SU-DHL-6 (cell line): ENCODE results near the gene PRKAG1.

ENCODE experiments used
- H2AFZ ChIP-seq: fragments of 200-600 bp; sonication (generic); 2 replicates; pipeline ENCODE4 v1.6.1; 2014; ENCODE audit warnings: low read depth, mild to moderate bottlenecking, moderate library complexity, mixed read lengths, antibody characterized with exemption, low read length; ENCODE audit not compliant: severe bottlenecking
- H3F3A ChIP-seq: fragments of 200-600 bp; shearing (Covaris generic); 2 replicates; pipeline ENCODE4 v1.6.0; 2016; ENCODE audit warnings: antibody characterized with exemption, mild to moderate bottlenecking; ENCODE audit not compliant: insufficient read depth
- H3K27ac ChIP-seq: fragments of 200-600 bp; sonication (generic); 2 replicates; pipeline ENCODE4 v1.5.1; 2016; ENCODE audit warnings: low read depth, mild to moderate bottlenecking, low read length, moderate library complexity, mixed read lengths
- H3K27me3 ChIP-seq: fragments of 200-600 bp; sonication (generic), shearing (Covaris generic); 2 replicates; pipeline ENCODE4 v1.6.0; 2014; ENCODE audit warnings: mild to moderate bottlenecking, low read length
- H3K36me3 ChIP-seq: fragments of 200-600 bp; sonication (generic); 2 replicates; pipeline ENCODE4 v1.6.1; 2014; ENCODE audit warnings: mild to moderate bottlenecking, low read length, mixed read lengths
- H3K4me2 ChIP-seq: fragments of 300-600, 200-600 bp; shearing (Covaris generic), sonication (generic); 2 replicates; pipeline ENCODE4 v1.6.0; 2014; ENCODE audit warnings: low read length, low read depth, mild to moderate bottlenecking; ENCODE audit not compliant: poor library complexity, severe bottlenecking
- H3K4me3 ChIP-seq: fragments of 200-600 bp; sonication (generic); 2 replicates; pipeline ENCODE4 v1.5.1; 2014; ENCODE audit warnings: antibody characterized with exemption, low read length, mild to moderate bottlenecking, mixed read lengths; ENCODE audit not compliant: insufficient read depth, poor library complexity, severe bottlenecking
- H3K79me2 ChIP-seq: fragments of 200-600 bp; sonication (generic); 2 replicates; pipeline ENCODE4 v1.6.1; 2014; ENCODE audit warnings: mild to moderate bottlenecking, low read length, moderate library complexity; ENCODE audit not compliant: insufficient read depth
- H3K9ac ChIP-seq: fragments of 200-600 bp; sonication (generic); 2 replicates; pipeline ENCODE4 v1.7.0; 2014; ENCODE audit warnings: mild to moderate bottlenecking, low read length
- H3K9me2 ChIP-seq: fragments of 200-600 bp; sonication (generic); replicated peaks from 2 replicates; pipeline ENCODE4 v1.6.1; 2014; ENCODE audit warnings: low read length; ENCODE audit not compliant: insufficient read depth
- H3K9me3 ChIP-seq: fragments of 200-600 bp; sonication (generic); 2 replicates; pipeline ENCODE4 v1.6.1; 2014; ENCODE audit warnings: low read length, mixed read lengths; ENCODE audit not compliant: insufficient read depth
- H4K20me1 ChIP-seq: fragments of 200-600 bp; sonication (generic); 2 replicates; pipeline ENCODE4 v1.6.1; 2014; ENCODE audit warnings: low read depth, mild to moderate bottlenecking, antibody characterized with exemption, low read length, moderate library complexity, mixed read lengths
- CTCF ChIP-seq: fragments of 200-600 bp; sonication (generic); IDR thresholded peaks from one replicate; pipeline ENCODE4 v1.5.1; 2017; ENCODE audit warnings: antibody characterized with exemption, mild to moderate bottlenecking, low read length, moderate library complexity; ENCODE audit not compliant: insufficient read depth, poor library complexity, severe bottlenecking
- EZH2phosphoT487 ChIP-seq: fragments of 200-600 bp; sonication (generic), shearing (Covaris generic); conservative IDR thresholded peaks from 2 replicates; pipeline ENCODE4 v1.6.1; 2018; ENCODE audit warnings: mild to moderate bottlenecking, antibody characterized with exemption, low read length, moderate library complexity, mixed read lengths

PRKAG1 gene

GRCh38 chr12:49048953-49049352, 30.4 kb upstream of the PRKAG1 start:
- Histone ChIP-seq H4K20me1 (no peaks in the 10 kb centered on the region), H3K27ac (no peak overlapping the region), H3K36me3 (no peaks in the 10 kb centered on the region; the same call in 1 of the 2 replicates), H3K9me3 (no peaks in the 10 kb centered on the region), H3K9ac (no peak overlapping the region), H2AFZ (no peak overlapping the region), H3K9me2 (no peaks in the 10 kb centered on the region), H3K4me3 (no peak overlapping the region), H3K27me3 (no peaks in the 10 kb centered on the region), H3F3A (no peaks in the 10 kb centered on the region), H3K4me2 (no peak overlapping the region), H3K79me2 (no peaks in the 10 kb centered on the region)
- no peak for TF ChIP-seq EZH2phosphoT487
- TF ChIP-seq CTCF = no peak

DNA sequence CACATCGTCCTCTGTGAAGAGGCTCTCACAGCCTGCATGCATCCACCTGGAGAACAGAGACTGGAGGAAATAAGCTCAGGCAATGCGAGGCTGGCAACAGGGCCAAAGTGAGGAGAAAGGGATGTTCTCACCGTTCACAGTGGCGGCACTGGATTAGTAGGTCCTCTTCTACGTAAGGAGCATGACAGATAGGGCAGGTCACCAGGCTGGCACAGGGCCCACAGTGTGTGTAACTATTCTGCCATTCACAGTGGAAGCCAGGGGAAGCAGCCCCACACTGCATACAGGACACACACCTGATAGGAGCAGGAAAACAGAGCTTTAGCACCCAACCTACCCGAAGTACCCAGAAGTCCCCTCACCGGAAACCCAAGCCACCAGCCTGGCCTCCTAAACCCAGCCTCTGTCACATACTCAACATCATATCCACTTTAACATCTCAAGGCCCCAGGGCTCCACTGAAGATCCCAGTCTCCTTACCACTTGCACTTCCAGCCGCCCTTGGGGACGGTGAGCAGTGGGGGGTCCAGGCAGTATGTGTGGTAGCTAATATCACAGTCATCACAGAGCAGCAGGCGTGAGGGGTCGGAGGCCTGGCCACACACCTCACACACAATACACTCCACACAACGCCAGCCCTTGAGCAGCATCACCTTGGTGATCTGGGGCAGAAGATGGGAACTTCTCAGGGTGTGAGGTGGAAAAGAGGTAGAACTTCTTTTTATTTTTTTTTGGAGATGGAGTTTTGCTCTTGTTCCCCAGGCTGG, 27.7 kb upstream of the PRKAG1 start:
- H3K4me3 ChIP-seq = no peak overlapping the region
- H3K9me3 ChIP-seq = no peaks in the 10 kb centered on the region
- H3K9me2 ChIP-seq = no peaks in the 10 kb centered on the region
- H3K79me2 ChIP-seq = no peaks in the 10 kb centered on the region
- TF ChIP-seq CTCF = no peak
- TF ChIP-seq EZH2phosphoT487 = no peak
- H3K27ac ChIP-seq = no peak overlapping the region
- no peak overlapping the region for H3K9ac ChIP-seq
- no peaks in the 10 kb centered on the region for H4K20me1 ChIP-seq
- no peaks in the 10 kb centered on the region for H3K27me3 ChIP-seq
- peaks cover 3% of the 10 kb centered on the region; the same call in 1 of the 2 replicates for H3K36me3 ChIP-seq
- H3F3A ChIP-seq = no peaks in the 10 kb centered on the region
- H3K4me2 ChIP-seq = no peak overlapping the region
- H2AFZ ChIP-seq = no peak overlapping the region

DNA sequence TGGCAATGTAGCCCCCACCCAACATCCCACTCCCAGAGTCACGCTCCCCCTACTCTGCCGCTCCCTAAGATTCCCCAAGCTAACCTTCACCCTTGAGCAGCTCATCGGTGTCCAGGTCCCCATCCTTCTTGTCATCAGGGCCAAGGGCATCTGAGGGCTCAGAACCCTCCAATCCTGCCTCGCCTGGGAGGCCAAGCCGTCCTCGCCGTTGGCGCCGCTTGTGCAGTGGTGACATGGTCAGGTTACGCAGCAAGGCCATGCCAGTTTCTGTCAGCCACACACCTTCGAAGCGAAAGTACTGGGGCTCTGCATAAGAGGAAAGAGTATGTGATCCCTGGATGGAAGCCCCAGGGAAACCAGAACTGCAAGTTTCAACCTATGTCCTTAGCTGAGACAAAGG, 26.1 kb upstream of the PRKAG1 start:
- Histone ChIP-seq H3K9me3 (no peaks in the 10 kb centered on the region), H3K79me2 (no peaks in the 10 kb centered on the region), H3K4me3 (no peak overlapping the region), H4K20me1 (no peaks in the 10 kb centered on the region), H2AFZ (no peak overlapping the region), H3F3A (no peaks in the 10 kb centered on the region), H3K9me2 (no peaks in the 10 kb centered on the region), H3K9ac (no peak overlapping the region), H3K4me2 (no peak overlapping the region), H3K27ac (no peak overlapping the region), H3K27me3 (no peaks in the 10 kb centered on the region), H3K36me3 (0 out of 2 replicates have a peak, but pooled peaks cover 3% of the 10 kb centered on the region)
- no peak for TF ChIP-seq EZH2phosphoT487
- TF ChIP-seq CTCF = no peak
